Measurements from ENCODE around the gene PSAT1. TPM values are rescaled to one million over a fixed set of nuclear protein-coding genes. Genes with fewer than 3 reads are reported as not detected.

PSAT1 gene
- total RNA-seq, 1 experiment from 2014 or later: 45.6 TPM

DNA sequence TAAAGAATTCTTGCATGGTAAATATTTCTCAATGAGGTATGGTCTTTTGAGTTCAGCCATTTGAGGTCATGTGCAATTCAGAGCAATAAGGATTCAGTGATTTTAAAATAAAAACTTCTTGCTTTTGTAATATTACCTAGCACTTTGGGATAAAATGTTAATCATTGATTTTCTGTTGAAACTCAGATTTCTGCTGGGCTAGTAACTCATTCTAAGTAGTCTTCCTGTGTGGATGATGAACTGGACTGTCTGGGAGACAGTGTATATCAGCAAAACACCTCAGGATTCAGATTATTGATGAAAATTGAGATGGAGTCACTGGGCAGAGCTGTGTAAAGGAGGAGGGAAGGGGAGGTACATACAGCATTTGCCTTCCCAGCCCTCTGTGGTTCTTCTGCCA is 10.8 kb upstream of the PSAT1 start:
- Histone ChIP-seq H3K9me2 (replicated peaks; ENCODE audit: low read length) (no peaks in the 10 kb centered on the region), H2AFZ (ENCODE audit: low read length) (no peak overlapping the region), H3K4me1 (ENCODE audit: insufficient read depth, low read length) (no peaks in the 10 kb centered on the region), H3K79me2 (ENCODE audit: low read length) (no peaks in the 10 kb centered on the region), H4K20me1 (ENCODE audit: low read length) (no peaks in the 10 kb centered on the region), H3K4me2 (ENCODE audit: low read length) (no peak overlapping the region), H3K27me3 (ENCODE audit: low read length) (no peaks in the 10 kb centered on the region), H3K36me3 (ENCODE audit: low read depth, low read length) (no peaks in the 10 kb centered on the region), H3K9ac (ENCODE audit: low read length) (no peak overlapping the region), H3K27ac (ENCODE audit: low read length) (no peak overlapping the region), H3F3A (ENCODE audit: low read length, unreplicated experiment) (no peaks in the 10 kb centered on the region), H3K9me3 (ENCODE audit: low read length) (no peaks in the 10 kb centered on the region), H3K4me3 (ENCODE audit: low read length) (no peak overlapping the region)
- no peak for DNase-seq
- no TSS peak for BruUV-seq (replicated peaks)
- ChIA-PET POLR2A (ENCODE audit: unreplicated experiment) (no interaction called here), CTCF (no interaction called here)
- intact Hi-C loops (cut with micrococcal nuclease): no loop called here
- TF ChIP-seq CTCF (conservative IDR thresholded peaks at IDR 0.05; ENCODE audit: low read depth, low read length) (no peak), EZH2 (IDR thresholded peaks at IDR 0.05; ENCODE audit: low read length, unreplicated experiment) (no peak), EZH2phosphoT487 (IDR thresholded peaks at IDR 0.05; ENCODE audit: borderline replicate concordance, low read length) (no peak)
- no peak for ATAC-seq

GRCh38 chr9:78286946-78287388 is 10.0 kb upstream of the PSAT1 start:
- Histone ChIP-seq H3K9me2 (replicated peaks; ENCODE audit: low read length) (no peaks in the 10 kb centered on the region), H3K9me3 (ENCODE audit: low read length) (no peaks in the 10 kb centered on the region), H3K27ac (ENCODE audit: low read length) (no peak overlapping the region), H3K4me3 (ENCODE audit: low read length) (no peak overlapping the region), H3K36me3 (ENCODE audit: low read depth, low read length) (no peaks in the 10 kb centered on the region), H3K9ac (ENCODE audit: low read length) (no peak overlapping the region), H3K4me1 (ENCODE audit: insufficient read depth, low read length) (no peaks in the 10 kb centered on the region), H4K20me1 (ENCODE audit: low read length) (no peaks in the 10 kb centered on the region), H3K27me3 (ENCODE audit: low read length) (no peaks in the 10 kb centered on the region), H3K79me2 (ENCODE audit: low read length) (no peaks in the 10 kb centered on the region), H3F3A (ENCODE audit: low read length, unreplicated experiment) (no peaks in the 10 kb centered on the region), H3K4me2 (ENCODE audit: low read length) (no peak overlapping the region), H2AFZ (ENCODE audit: low read length) (no peak overlapping the region)
- CTCF ChIA-PET: no interaction called here
- intact Hi-C loops (cut with micrococcal nuclease): no loop called here
- ATAC-seq: no peak
- TF ChIP-seq EZH2 (IDR thresholded peaks at IDR 0.05; ENCODE audit: low read length, unreplicated experiment): no peak
- TF ChIP-seq CTCF (conservative IDR thresholded peaks at IDR 0.05; ENCODE audit: low read depth, low read length): no peak
- no peak for TF ChIP-seq EZH2phosphoT487 (IDR thresholded peaks at IDR 0.05; ENCODE audit: borderline replicate concordance, low read length)
- DNase-seq: no peak
- BruUV-seq (replicated peaks): no TSS peak
- POLR2A ChIA-PET (ENCODE audit: unreplicated experiment): no interaction called here

DNA sequence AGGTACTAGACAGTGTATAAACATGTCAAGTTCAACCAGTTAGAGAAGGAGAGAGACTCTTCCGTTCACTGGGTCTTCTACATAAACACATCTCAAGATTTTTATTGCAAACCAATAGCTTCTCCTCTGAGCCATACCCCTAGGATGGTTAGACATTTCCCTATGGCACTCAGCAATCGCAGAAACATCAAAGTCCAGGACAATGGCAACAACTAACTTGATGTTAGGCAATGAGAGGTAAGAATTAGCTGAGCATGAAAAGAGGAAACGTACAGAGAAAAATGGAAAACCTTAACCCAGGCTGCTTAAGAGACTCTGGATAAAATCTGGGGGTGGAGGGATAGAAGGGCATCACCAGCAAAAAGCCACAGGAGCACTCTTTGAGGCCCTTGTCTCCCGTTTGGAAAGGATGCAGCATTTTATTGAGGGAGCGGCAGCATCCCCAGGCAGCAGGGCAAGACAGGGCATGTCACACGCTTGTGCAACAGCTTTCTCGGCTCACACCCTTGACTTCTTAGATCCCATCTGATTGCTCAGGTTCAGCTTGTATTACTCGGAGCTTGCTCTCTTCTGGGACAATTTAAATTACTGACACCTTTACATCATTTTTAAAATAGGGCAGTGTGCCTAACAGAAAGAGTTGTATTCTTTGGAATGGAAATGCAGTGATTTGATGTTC is 8.6 kb upstream of the PSAT1 start:
- no peaks in the 10 kb centered on the region for H3K79me2 ChIP-seq (ENCODE audit: low read length)
- ATAC-seq (no peak), DNase-seq (no peak)
- no peak overlapping the region for H3K4me3 ChIP-seq (ENCODE audit: low read length)
- H3K36me3 ChIP-seq (ENCODE audit: low read depth, low read length): no peaks in the 10 kb centered on the region
- no peak overlapping the region for H3K9ac ChIP-seq (ENCODE audit: low read length)
- H4K20me1 ChIP-seq (ENCODE audit: low read length): no peaks in the 10 kb centered on the region
- ChIA-PET CTCF (no interaction called here), POLR2A (ENCODE audit: unreplicated experiment) (no interaction called here)
- BruUV-seq (replicated peaks): no TSS peak
- no peaks in the 10 kb centered on the region for H3K4me1 ChIP-seq (ENCODE audit: insufficient read depth, low read length)
- H3F3A ChIP-seq (ENCODE audit: low read length, unreplicated experiment): no peaks in the 10 kb centered on the region
- no peaks in the 10 kb centered on the region for H3K9me2 ChIP-seq (replicated peaks; ENCODE audit: low read length)
- no peak overlapping the region for H3K27ac ChIP-seq (ENCODE audit: low read length)
- intact Hi-C loops (cut with micrococcal nuclease): no loop called here
- no peaks in the 10 kb centered on the region for H3K27me3 ChIP-seq (ENCODE audit: low read length)
- no peak overlapping the region for H3K4me2 ChIP-seq (ENCODE audit: low read length)
- H3K9me3 ChIP-seq (ENCODE audit: low read length): no peaks in the 10 kb centered on the region
- H2AFZ ChIP-seq (ENCODE audit: low read length): no peak overlapping the region
- TF ChIP-seq EZH2phosphoT487 (IDR thresholded peaks at IDR 0.05; ENCODE audit: borderline replicate concordance, low read length) (no peak), CTCF (conservative IDR thresholded peaks at IDR 0.05; ENCODE audit: low read depth, low read length) (no peak), EZH2 (IDR thresholded peaks at IDR 0.05; ENCODE audit: low read length, unreplicated experiment) (no peak)
